GM06990 (cell line): ENCODE results near the gene PLXNA2.

Source experiments
- DNase-seq: peaks from one replicate; pipeline ENCODE4 v3.0.0-alpha.2; 2011; ENCODE audit not compliant: insufficient read length; ENCODE audit errors: extremely low read depth
- H3K27me3 ChIP-seq: replicated peaks from 2 replicates; pipeline ENCODE4 v1.6.0; 2011; ENCODE audit warnings: low read length; ENCODE audit not compliant: control insufficient read depth, insufficient read depth
- H3K36me3 ChIP-seq: 2 replicates; pipeline ENCODE4 v1.5.1; 2011; ENCODE audit warnings: low read length; ENCODE audit not compliant: control insufficient read depth, insufficient read depth
- H3K4me3 ChIP-seq: replicated peaks from 2 replicates; pipeline ENCODE4 v1.5.1; 2011; ENCODE audit warnings: low read depth, mild to moderate bottlenecking, control low read depth, low read length
- CTCF ChIP-seq: IDR thresholded peaks from 2 replicates; pipeline ENCODE4 v1.5.1; 2011; ENCODE audit warnings: low read length, control low read depth, mild to moderate bottlenecking, inconsistent platforms; ENCODE audit not compliant: insufficient read depth, poor library complexity, severe bottlenecking

The PLXNA2 gene

GRCh38 chr1:208230668-208231529 lies 13.3 kb downstream of the PLXNA2 start:
- Histone ChIP-seq H3K27me3 (no peaks in the 10 kb centered on the region), H3K36me3 (no peaks in the 10 kb centered on the region), H3K4me3 (no peak overlapping the region)
- DNase-seq = no peak
- no peak for TF ChIP-seq CTCF

GRCh38 chr1:208228550-208228949 lies 15.6 kb downstream of the PLXNA2 start:
- H3K36me3 ChIP-seq = no peaks in the 10 kb centered on the region
- no peak for DNase-seq
- H3K4me3 ChIP-seq = no peak overlapping the region
- no peak for TF ChIP-seq CTCF
- H3K27me3 ChIP-seq = no peaks in the 10 kb centered on the region

GRCh38 chr1:208228026-208228425 lies 16.2 kb downstream of the PLXNA2 start:
- no peak for TF ChIP-seq CTCF
- no peaks in the 10 kb centered on the region for H3K36me3 ChIP-seq
- no peak overlapping the region for H3K4me3 ChIP-seq
- DNase-seq = no peak
- H3K27me3 ChIP-seq = no peaks in the 10 kb centered on the region

GRCh38 chr1:208227366-208227765 lies 16.8 kb downstream of the PLXNA2 start:
- H3K27me3 ChIP-seq = 0 out of 2 replicates have a peak, but pooled peaks cover 2% of the 10 kb centered on the region
- no peak for DNase-seq
- no peaks in the 10 kb centered on the region for H3K36me3 ChIP-seq
- TF ChIP-seq CTCF = no peak
- H3K4me3 ChIP-seq = no peak overlapping the region

- DNase-seq = no peak
- no peak for TF ChIP-seq CTCF
- Histone ChIP-seq H3K27me3 (0 out of 2 replicates have a peak, but pooled peaks cover 2% of the 10 kb centered on the region), H3K4me3 (no peak overlapping the region), H3K36me3 (no peaks in the 10 kb centered on the region)
Measured at GRCh38 chr1:208225954-208226937, 17.9 kb downstream of the PLXNA2 start.
